B cell (primary cell): ENCODE results near the gene ERGIC1. TPM values are rescaled to one million over a fixed set of nuclear protein-coding genes. Genes with fewer than 3 reads are reported as not detected.

Source experiments
- ATAC-seq: fragments of 200-7000 bp; cut with Tn5 transposase; one replicate; pipeline ENCODE4 v1.10.0; 2021; ENCODE audit warnings: low read depth, mild to moderate bottlenecking, moderate number of reproducible peaks, moderate library complexity
- CTCF ChIA-PET: fragments of 350-600 bp; sonication (Branson Sonifier 250); formaldehyde crosslinking; loops from one replicate; lab custom pipeline; 2021; ENCODE audit warnings: antibody characterized with exemption, inconsistent platforms; lab: Charles Lee
- POLR2A ChIA-PET: fragments of 350-600 bp; sonication (Branson Sonifier 250); formaldehyde crosslinking; loops from one replicate; lab custom pipeline; 2021; ENCODE audit warnings: antibody characterized with exemption; lab: Charles Lee
- DNase-seq: peaks from one replicate; pipeline ENCODE4 v3.0.0; 2013
- H2AFZ ChIP-seq: 2 replicates; pipeline ENCODE4 v1.6.1; 2012; ENCODE audit warnings: mild to moderate bottlenecking, low read depth, low read length; ENCODE audit not compliant: insufficient read depth, poor library complexity, severe bottlenecking
- H3K27ac ChIP-seq, 2 donors: 1 replicate in 1 of 2; 2 replicates in 1 of 2; pipeline ENCODE4 v1.5.1; 2012 to 2013; ENCODE audit warnings: low read length in 2 of 2, mild to moderate bottlenecking in 2 of 2, moderate library complexity in 1 of 2
- H3K27me3 ChIP-seq, 4 experiments: fragments of 200-600 bp in 1 of 4; sonication (generic) in 1 of 4; replicated peaks in 1 of 4; 1 replicate in 2 of 4; 2 replicates in 2 of 4; pipeline versions ENCODE4 v1.6.1 to v1.7.0; 2013 to 2016; ENCODE audit warnings: low read length in 3 of 4, mild to moderate bottlenecking in 2 of 4, mixed read lengths in 1 of 4, moderate library complexity in 1 of 4; ENCODE audit not compliant: insufficient read depth in 4 of 4, control insufficient read depth in 3 of 4; ENCODE audit errors: control extremely low read depth in 1 of 4
- H3K36me3 ChIP-seq, 2 experiments: replicated peaks in 1 of 2; 1 replicate in 1 of 2; 2 replicates in 1 of 2; pipeline versions ENCODE4 v1.6.1 to v1.7.1; 2013; ENCODE audit warnings: low read length in 1 of 2; ENCODE audit not compliant: insufficient read depth in 2 of 2, control insufficient read depth in 1 of 2; ENCODE audit errors: control extremely low read depth in 1 of 2, extremely low read depth in 1 of 2
- H3K4me1 ChIP-seq, 2 donors: fragments of 200-600 bp in 1 of 2; sonication (generic) in 1 of 2; 1 replicate in 1 of 2; 2 replicates in 1 of 2; pipeline versions ENCODE4 v1.5.1 to v1.6.1; 2013 to 2017; ENCODE audit warnings: low read length in 2 of 2; ENCODE audit not compliant: control insufficient read depth in 2 of 2, insufficient read depth in 2 of 2
- H3K4me2 ChIP-seq: replicated peaks from 2 replicates; pipeline ENCODE3; 2012; ENCODE audit warnings: mild to moderate bottlenecking, low read depth, low read length; ENCODE audit not compliant: poor library complexity, severe bottlenecking
- H3K4me3 ChIP-seq, 5 experiments: fragments of 200-600 bp in 1 of 5; sonication (generic) in 1 of 5; 1 replicate in 3 of 5; 2 replicates in 2 of 5; pipeline versions ENCODE4 v1.5.1 to v1.7.0; 2011 to 2016; ENCODE audit warnings: low read length in 4 of 5, mild to moderate bottlenecking in 4 of 5, low read depth in 2 of 5, control low read depth in 1 of 5, moderate library complexity in 1 of 5; ENCODE audit not compliant: insufficient read depth in 1 of 5; ENCODE audit errors: control extremely low read depth in 1 of 5, extremely low read depth in 1 of 5
- H3K79me2 ChIP-seq: fragments of 200-600 bp; sonication (generic); one replicate; pipeline ENCODE4 v1.6.0; 2016; ENCODE audit warnings: low read length; ENCODE audit not compliant: control insufficient read depth, insufficient read depth
- H3K9ac ChIP-seq: fragments of 200-600 bp; sonication (generic); 2 replicates; pipeline ENCODE4 v1.6.1; 2017; ENCODE audit warnings: mild to moderate bottlenecking, low read length, moderate library complexity
- H3K9me3 ChIP-seq, 3 donors: one replicate each; pipeline versions ENCODE4 v1.6.1 to v1.7.1; 2013; ENCODE audit warnings: low read length in 2 of 3; ENCODE audit not compliant: control insufficient read depth in 2 of 3, insufficient read depth in 1 of 3; ENCODE audit errors: control extremely low read depth in 1 of 3
- H4K20me1 ChIP-seq: 2 replicates; pipeline ENCODE4 v1.6.0; 2012; ENCODE audit warnings: mild to moderate bottlenecking, low read length; ENCODE audit not compliant: insufficient read depth, control insufficient read depth, poor library complexity, severe bottlenecking
- H3K27ac Mint-ChIP-seq: one replicate; pipeline ENCODE4 v1.8.0; 2021; ENCODE audit warnings: mixed read lengths
- H3K27me3 Mint-ChIP-seq: one replicate; pipeline ENCODE4 v1.8.0; 2021; ENCODE audit warnings: mixed read lengths
- H3K4me1 Mint-ChIP-seq: one replicate; pipeline ENCODE4 v1.8.0; 2021; ENCODE audit warnings: mixed read lengths
- H3K4me3 Mint-ChIP-seq: one replicate; pipeline ENCODE4 v1.8.0; 2021; ENCODE audit warnings: mixed read lengths
- H3K9me3 Mint-ChIP-seq: one replicate; pipeline ENCODE4 v1.8.0; 2022; ENCODE audit warnings: mixed read lengths; ENCODE audit not compliant: insufficient read depth
- EZH2 ChIP-seq: IDR thresholded peaks from 2 replicates; pipeline ENCODE4 v1.6.1; 2012; ENCODE audit warnings: borderline replicate concordance, low read depth, mild to moderate bottlenecking, moderate library complexity, low read length; ENCODE audit not compliant: insufficient read depth, poor library complexity, severe bottlenecking
- WGBS: methylation state at CpG from one replicate; pipeline ENCODE4 v1.1.5; 2013; ENCODE audit warnings: missing lambda C conversion rate; ENCODE audit not compliant: insufficient coverage; 5-methylcytosine and 5-hydroxymethylcytosine counted together
- intact Hi-C: fragments of 100-400 bp; cut with micrococcal nuclease; formaldehyde crosslinking; loops from one replicate; pipeline ENCODE4 v1.10.0; 2022
- polyA plus RNA-seq: library from polyadenylated mRNA; depleted of rRNA; stranded (reverse); fragments of >200 nt; gene quantifications from 2 replicates; pipeline ENCODE4 v1.2.3, GENCODE V29; 2012
- total RNA-seq, 2 donors: library from RNA; stranded (reverse); fragments of 120-200 nt in 1 of 2; gene quantifications; 1 replicate in 1 of 2; 2 replicates in 1 of 2; pipeline versions ENCODE4 v1.2.3 to v1.2.4, GENCODE V29; 2013 to 2022
- TF ChIP-seq, protein P1 (sequence below): fragments of 200-600 bp; IDR thresholded peaks from one replicate; pipeline ENCODE4 v1.8.0; 2022; ENCODE audit warnings: antibody characterized with exemption, mild to moderate bottlenecking

ERGIC1 gene
- total and polyA plus RNA-seq, 2 donors (not counting 1 experiment from before 2014, with no cell fraction given): 86.3 to 140 TPM

GRCh38 chr5:172904643-172905345 lies 70.7 kb downstream of the ERGIC1 start:
- WGBS: 90% methylated on average over 9 of the region's 13 CpGs
- Histone ChIP-seq H3K9me3 (no peaks in the 10 kb centered on the region), H3K4me2 (no peak overlapping the region), H3K27me3 (no peaks in the 10 kb centered on the region), H3K9ac (no peak overlapping the region), H3K27ac (no peak overlapping the region), H3K79me2 (peaks cover 4% of the 10 kb centered on the region), H3K4me3 (no peak overlapping the region), H3K4me1 (no peaks in the 10 kb centered on the region), H3K36me3 (peaks cover 0 to 45% of the 10 kb centered on the region in 2 experiments), H2AFZ (no peak overlapping the region), H4K20me1 (no peaks in the 10 kb centered on the region)
- intact Hi-C loops: no loop called here
- H3K4me3 Mint-ChIP-seq: no peak overlapping the region
- H3K27ac Mint-ChIP-seq: no peak overlapping the region
- peaks cover 4% of the 10 kb centered on the region for H3K4me1 Mint-ChIP-seq
- no peak for TF ChIP-seq EZH2
- TF ChIP-seq, protein P1, sequence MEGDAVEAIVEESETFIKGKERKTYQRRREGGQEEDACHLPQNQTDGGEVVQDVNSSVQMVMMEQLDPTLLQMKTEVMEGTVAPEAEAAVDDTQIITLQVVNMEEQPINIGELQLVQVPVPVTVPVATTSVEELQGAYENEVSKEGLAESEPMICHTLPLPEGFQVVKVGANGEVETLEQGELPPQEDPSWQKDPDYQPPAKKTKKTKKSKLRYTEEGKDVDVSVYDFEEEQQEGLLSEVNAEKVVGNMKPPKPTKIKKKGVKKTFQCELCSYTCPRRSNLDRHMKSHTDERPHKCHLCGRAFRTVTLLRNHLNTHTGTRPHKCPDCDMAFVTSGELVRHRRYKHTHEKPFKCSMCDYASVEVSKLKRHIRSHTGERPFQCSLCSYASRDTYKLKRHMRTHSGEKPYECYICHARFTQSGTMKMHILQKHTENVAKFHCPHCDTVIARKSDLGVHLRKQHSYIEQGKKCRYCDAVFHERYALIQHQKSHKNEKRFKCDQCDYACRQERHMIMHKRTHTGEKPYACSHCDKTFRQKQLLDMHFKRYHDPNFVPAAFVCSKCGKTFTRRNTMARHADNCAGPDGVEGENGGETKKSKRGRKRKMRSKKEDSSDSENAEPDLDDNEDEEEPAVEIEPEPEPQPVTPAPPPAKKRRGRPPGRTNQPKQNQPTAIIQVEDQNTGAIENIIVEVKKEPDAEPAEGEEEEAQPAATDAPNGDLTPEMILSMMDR: no peak
- ATAC-seq (no peak), DNase-seq (no peak)
- no peaks in the 10 kb centered on the region for H3K9me3 Mint-ChIP-seq
- CTCF ChIA-PET: interaction anchor here (1.2 to 4.5 kb wide), 3 partner anchors 28 to 191 kb away, joined by 3 to 27 read pairs (median 12); no protein-coding TSS in a partner anchor
- POLR2A ChIA-PET: no interaction called here
- H3K27me3 Mint-ChIP-seq: no peaks in the 10 kb centered on the region
